Measurements from ENCODE around the gene DOCK2.
"Not testable (repeated sequence)": the region's sequence is repeated elsewhere in the genome, so short reads cannot be mapped to it uniquely, and the experiment has no call there.

Gene DOCK2

DNA sequence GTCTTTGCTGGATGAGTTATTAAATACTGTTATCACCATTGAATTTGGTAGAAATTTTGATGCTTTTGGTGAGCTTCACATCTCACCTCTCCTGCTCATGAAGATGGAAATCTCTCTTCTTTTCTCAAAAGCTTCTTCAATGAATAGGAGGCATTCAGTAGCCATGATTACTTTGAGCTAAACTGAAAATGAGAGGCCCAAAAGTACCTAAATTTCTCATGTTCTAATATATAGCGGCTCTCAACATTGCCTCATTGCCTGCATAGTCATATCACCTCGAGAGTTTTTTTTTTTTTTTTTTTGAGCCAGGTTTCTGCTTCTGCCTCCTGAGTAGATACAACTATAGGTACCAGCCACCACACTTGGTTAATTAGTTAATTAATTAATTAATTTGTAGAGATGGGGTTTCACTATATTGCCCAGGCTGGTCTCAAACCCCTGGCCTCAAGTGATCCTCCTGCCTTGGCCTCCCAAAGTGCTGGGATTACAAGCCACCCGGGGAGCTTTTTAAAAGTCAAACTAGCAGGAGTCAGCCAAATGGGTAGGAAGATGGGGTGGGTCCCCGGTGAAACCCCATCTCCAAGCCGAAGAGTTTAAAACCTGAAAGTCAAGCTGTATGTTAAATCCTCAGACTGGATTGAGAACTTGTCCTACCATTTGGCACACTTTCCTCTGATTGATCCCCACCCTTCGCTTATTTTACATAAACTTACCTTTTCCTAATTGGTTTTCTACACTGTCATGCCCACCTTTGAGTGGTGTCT, 169.0 kb downstream of the DOCK2 start:
- H3K27ac ChIP-seq = no peak overlapping the region
- POLR2A ChIA-PET (ENCODE audit: low non-redundant PET) = no interaction called here
- TF ChIP-seq, protein P1, sequence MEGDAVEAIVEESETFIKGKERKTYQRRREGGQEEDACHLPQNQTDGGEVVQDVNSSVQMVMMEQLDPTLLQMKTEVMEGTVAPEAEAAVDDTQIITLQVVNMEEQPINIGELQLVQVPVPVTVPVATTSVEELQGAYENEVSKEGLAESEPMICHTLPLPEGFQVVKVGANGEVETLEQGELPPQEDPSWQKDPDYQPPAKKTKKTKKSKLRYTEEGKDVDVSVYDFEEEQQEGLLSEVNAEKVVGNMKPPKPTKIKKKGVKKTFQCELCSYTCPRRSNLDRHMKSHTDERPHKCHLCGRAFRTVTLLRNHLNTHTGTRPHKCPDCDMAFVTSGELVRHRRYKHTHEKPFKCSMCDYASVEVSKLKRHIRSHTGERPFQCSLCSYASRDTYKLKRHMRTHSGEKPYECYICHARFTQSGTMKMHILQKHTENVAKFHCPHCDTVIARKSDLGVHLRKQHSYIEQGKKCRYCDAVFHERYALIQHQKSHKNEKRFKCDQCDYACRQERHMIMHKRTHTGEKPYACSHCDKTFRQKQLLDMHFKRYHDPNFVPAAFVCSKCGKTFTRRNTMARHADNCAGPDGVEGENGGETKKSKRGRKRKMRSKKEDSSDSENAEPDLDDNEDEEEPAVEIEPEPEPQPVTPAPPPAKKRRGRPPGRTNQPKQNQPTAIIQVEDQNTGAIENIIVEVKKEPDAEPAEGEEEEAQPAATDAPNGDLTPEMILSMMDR (conservative IDR thresholded peaks at IDR 0.05; ENCODE audit: low read depth) = no peak
- DNase-seq (ENCODE audit: low spot score) = no peak
- CTCF ChIA-PET = no interaction called here

- CTCF ChIA-PET = no interaction called here
- H3K27ac ChIP-seq = no peak overlapping the region
- TF ChIP-seq, protein P1 (conservative IDR thresholded peaks at IDR 0.05; ENCODE audit: low read depth) = no peak
- no peak for DNase-seq (ENCODE audit: low spot score)
- POLR2A ChIA-PET (ENCODE audit: low non-redundant PET) = no interaction called here
Observed at GRCh38 chr5:169808118-169808581, 171.1 kb downstream of the DOCK2 start.

DNA sequence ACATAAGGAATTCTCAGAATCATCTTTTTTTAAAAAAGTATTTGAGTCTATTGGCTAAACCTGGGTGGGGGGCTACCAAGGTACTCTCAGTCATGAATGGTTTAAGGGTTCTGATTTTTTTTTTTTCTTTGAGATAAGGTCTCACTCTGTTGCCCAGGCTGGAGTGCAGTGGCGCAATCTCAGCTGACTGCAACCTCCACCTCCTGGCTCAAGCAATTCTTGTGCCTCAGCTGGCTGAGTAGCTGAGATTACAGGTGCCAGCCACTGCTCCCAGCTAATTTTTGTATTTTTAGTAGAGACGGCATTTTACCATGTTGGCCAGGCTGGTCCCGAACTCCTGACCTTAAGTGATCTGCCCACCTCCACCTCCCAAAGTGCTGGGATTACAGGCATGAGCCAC, 171.8 kb downstream of the DOCK2 start:
- POLR2A ChIA-PET (ENCODE audit: low non-redundant PET); DNase-seq (ENCODE audit: low spot score); H3K27ac ChIP-seq; CTCF ChIA-PET: not testable (repeated sequence)

GRCh38 chr5:169809281-169809680, 172.2 kb downstream of the DOCK2 start:
- ChIA-PET CTCF (interaction anchor here (0.8 kb wide), 1 partner anchor 9 kb away, joined by 6 read pairs; no protein-coding TSS in a partner anchor), POLR2A (ENCODE audit: low non-redundant PET) (no interaction called here)
- TF ChIP-seq, protein P1 (conservative IDR thresholded peaks at IDR 0.05; ENCODE audit: low read depth) = no peak
- no peak for DNase-seq (ENCODE audit: low spot score)
- no peak overlapping the region for H3K27ac ChIP-seq

DNA sequence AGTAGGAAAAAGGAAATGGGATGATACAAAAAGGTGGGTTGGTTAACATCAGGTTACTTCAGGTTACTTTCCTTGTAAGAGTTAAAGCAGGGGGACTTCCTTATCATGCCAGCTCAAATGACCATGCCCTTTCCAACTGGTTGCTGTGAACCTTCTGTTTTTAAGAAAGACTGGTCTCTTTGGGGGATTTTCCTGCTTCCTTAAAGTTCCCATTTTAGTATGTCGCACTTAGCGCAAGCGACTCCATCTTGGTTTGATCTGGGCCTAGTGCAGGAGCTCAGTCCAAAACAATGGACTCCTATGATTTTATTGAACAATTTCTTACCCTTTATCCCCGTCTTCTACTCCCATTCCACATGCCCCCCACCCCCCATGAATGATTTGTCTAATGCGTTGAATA, 173.4 kb downstream of the DOCK2 start:
- CTCF ChIA-PET = no interaction called here
- no peak overlapping the region for H3K27ac ChIP-seq
- TF ChIP-seq, protein P1 (conservative IDR thresholded peaks at IDR 0.05; ENCODE audit: low read depth) = no peak
- no peak for DNase-seq (ENCODE audit: low spot score)
- POLR2A ChIA-PET (ENCODE audit: low non-redundant PET) = no interaction called here

- TF ChIP-seq, protein P1 (conservative IDR thresholded peaks at IDR 0.05; ENCODE audit: low read depth) = no peak
- CTCF ChIA-PET = no interaction called here
- no peak for DNase-seq (ENCODE audit: low spot score)
- POLR2A ChIA-PET (ENCODE audit: low non-redundant PET) = no interaction called here
- no peak overlapping the region for H3K27ac ChIP-seq
Observed at GRCh38 chr5:169811023-169811422, 173.9 kb downstream of the DOCK2 start.

GRCh38 chr5:169811680-169812079, 174.6 kb downstream of the DOCK2 start:
- TF ChIP-seq, protein P1 (conservative IDR thresholded peaks at IDR 0.05; ENCODE audit: low read depth) = no peak

More at GRCh38 chr5:169811680-169812079, 174.6 kb downstream of the DOCK2 start:
- no peak for DNase-seq (ENCODE audit: low spot score)
- ChIA-PET CTCF (no interaction called here), POLR2A (ENCODE audit: low non-redundant PET) (no interaction called here)
- no peak overlapping the region for H3K27ac ChIP-seq
